ENCODE measurements around the gene GREB1.

Gene GREB1

DNA sequence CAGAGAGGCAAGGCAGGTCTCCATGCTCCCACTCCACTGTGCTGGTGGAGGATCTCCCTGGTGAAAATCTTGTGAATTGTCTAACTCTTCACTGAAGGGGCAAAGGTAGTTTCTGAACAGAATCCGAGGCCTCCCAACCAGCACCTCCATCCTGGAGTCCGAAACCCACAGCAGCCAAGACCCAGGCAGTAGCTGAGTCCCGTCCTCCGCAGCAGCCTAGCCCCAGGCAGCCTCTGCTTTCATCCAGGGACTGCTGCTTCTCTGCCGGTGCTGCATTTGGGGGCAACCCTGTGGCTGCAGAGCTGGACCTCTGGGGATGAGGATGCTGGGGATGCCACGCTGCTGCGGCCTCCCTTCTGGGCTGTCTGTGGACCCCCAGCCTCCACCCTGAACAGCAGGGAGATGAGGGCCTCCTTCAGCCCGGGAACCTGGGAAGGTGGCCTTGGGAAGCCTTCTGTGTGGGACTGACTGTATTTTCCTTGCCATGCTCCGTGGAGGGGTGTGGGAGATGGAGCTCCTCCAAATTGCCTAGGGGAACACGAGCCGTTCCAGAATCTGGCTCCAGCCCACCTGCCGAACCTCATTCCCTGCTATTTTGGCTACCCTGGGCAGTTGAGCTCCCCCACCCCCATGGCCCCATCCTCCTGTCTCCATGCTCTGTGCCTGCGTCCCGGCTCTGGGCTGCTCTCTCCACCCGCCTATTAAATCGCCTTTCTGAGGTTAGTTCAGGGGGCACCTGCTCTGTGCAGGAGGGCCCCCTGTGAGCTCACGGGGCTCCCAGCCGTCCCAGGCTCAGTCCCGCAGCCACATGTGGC is 48.2 kb downstream of the GREB1 start:
- FAIRE-seq: no peak

- no peak for FAIRE-seq
These were observed 48.7 kb downstream of the GREB1 start for GRCh38 chr2:11582612-11582861.

GRCh38 chr2:11582862-11583752 is 49.3 kb downstream of the GREB1 start:
- peak; percentile 93 for FAIRE-seq

GRCh38 chr2:11583840-11584524 is 50.1 kb downstream of the GREB1 start:
- FAIRE-seq: peak; percentile 93

- no peak for FAIRE-seq
These were observed 50.7 kb downstream of the GREB1 start for GRCh38 chr2:11584525-11585056.

DNA sequence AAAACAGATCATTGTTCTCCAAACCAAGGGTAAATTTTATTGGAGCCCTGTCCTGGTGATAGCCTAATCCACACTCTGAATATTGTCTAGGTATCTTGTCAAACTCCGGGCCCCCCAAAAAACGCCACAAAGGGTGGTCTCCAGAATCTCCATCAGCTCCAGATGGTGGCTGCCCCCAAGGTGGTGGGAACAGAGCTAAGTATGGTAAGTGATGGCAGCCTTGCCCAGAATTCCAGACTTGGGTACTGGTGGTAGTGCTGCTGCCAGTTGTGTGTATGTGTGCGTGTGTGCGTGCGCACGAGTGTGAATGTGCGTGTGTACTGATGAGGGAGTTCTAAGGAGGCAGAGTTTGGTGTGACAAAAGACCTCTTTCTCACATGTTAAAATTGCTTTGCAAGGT is 51.2 kb downstream of the GREB1 start:
- FAIRE-seq: no peak

- FAIRE-seq: no peak
These were observed 54.6 kb downstream of the GREB1 start for GRCh38 chr2:11588228-11589110.

GRCh38 chr2:11589316-11589940 is 55.6 kb downstream of the GREB1 start:
- FAIRE-seq: no peak

DNA sequence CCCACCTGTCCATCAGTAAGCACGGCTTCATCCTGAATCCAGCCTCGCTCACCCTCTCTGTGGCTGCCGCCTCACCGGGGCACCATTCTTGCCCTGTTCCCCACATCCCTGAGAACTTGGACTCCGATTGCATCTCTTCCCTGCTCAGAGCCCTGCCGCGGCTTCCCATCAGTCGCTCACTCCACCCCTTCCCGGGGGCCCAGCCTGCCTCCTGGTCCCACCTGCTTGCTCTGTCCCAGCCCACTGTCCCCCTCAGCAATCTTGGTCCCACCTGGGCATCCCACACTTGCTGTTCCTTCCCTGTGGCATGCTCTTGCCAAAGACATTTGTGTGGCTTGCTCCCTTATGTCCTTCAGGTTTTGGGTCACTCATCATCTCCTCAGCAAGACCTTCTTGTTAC is 56.3 kb downstream of the GREB1 start:
- FAIRE-seq: no peak

DNA sequence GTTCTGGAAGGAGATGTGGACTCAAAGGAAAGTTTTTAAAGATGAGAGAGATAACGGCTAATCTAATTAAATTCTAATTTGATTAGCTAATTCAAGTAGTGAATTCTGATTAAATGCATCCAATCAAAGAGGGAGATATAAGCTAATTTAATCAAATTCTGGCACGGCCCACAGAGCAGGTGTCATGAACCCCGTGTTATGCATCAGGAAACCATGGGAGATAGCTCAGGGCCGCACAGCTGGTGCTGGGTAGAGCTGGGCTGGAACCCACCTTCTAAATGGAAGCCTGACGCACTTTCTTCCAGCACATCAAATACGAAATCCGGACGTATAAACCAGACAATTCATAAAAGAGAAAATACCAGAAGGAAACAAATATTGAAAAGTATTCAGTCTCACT is 57.2 kb downstream of the GREB1 start:
- no peak for FAIRE-seq

- FAIRE-seq: no peak
These were observed 59.1 kb downstream of the GREB1 start for GRCh38 chr2:11592671-11593574.

DNA sequence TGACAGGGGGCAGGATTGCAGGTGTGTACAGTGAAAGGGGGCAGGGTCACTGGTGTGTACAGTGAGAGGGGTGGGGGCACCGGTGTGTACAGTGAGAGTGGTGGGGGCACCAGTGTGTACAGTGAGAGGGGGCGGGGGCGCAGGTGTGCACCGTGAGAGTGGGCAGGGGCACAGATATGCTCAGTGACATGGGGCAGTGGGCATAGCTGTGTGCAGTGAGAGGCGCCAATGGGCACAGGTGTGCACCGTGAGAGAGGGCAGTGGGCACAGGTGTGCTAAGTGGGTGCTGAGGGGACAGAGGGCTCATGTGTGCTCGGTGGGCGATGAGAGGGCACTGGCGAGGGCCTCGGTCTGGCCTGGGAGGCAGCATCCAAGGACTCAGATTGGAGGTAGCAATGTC is 63.0 kb downstream of the GREB1 start:
- FAIRE-seq: no peak

DNA sequence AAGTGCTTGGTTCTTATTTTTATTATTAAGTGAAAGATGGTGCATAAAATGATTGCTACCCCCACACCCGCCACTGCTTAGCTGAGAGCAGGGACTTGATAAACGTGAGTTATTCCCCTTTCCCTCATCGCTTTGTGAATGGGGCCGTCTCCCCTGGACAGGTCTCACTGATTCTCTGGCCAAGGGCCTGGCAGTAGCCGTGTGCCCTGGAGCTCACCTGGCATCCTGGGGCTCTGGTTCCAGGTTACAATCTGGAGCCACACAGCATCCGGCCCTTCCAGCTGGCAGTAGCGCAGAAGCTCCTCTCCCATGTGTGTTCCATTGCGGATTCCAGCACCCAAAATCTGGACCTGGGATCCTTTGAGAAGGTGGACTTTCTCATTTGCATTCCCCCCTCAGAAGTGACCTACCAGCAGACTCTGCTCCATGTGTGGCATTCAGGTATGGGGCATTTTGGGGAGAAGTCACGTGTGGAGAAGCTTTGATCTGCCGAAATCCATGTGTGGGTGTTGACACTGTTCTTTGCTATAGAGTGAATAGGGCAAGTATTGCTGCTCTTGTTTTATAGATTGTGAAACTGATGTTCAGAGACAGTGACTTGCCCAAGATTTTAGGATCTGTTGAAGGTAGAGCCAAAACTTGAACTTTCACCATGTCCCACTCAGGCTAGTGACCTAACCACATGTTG is 63.8 kb downstream of the GREB1 start:
- no peak for FAIRE-seq

DNA sequence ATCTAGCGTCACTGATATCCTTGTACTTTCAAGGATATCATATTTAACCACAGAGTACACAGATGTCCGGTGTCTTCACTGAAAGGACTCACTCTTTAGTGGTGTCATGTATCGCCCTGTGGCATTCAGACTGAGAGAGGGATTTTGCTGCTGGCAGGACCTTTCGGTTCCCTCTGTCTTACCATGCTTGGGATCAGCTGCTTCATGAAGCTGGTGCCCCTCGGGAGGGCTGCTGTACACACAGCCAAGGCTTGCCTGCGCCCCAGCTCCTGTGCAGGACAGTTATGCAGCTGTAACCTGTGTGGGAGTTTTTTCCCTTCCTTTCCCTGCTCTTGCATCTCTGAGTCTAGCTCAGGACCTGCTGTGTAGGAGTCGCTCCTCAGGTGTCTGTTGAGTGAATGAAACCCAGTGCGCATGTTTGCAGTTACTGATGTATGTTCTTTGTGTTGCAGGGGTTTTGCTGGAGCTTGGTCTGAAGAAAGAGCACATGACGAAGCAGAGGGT is 64.4 kb downstream of the GREB1 start:
- no peak for FAIRE-seq

- FAIRE-seq: no peak
These were observed 68.8 kb downstream of the GREB1 start for GRCh38 chr2:11602563-11603204.

DNA sequence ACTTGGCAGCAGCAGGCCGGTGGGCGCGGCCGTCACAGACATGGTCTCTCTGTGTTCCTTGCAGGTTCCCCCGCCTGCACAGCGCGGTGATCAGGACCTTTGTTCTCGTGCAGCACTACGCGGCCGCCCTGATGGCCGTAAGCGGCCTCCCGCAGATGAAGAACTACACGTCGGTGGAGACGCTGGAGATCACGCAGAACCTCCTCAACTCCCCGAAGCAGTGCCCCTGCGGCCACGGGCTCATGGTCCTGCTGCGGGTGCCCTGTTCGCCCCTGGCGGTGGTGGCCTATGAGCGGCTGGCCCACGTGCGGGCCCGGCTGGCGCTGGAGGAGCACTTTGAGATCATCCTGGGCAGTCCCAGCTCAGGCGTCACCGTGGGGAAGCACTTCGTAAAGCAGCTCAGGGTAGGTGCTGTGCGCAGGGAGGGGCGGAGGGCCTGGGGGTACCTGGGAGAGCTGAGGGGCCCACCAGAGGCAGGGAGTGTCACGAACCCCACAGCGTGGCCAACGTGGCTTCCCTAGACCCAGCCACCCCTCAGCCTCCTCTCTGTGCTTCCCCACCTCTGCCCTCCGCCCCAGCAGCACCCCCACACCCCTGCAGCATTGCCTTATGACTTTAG is 76.9 kb downstream of the GREB1 start:
- FAIRE-seq: no peak

DNA sequence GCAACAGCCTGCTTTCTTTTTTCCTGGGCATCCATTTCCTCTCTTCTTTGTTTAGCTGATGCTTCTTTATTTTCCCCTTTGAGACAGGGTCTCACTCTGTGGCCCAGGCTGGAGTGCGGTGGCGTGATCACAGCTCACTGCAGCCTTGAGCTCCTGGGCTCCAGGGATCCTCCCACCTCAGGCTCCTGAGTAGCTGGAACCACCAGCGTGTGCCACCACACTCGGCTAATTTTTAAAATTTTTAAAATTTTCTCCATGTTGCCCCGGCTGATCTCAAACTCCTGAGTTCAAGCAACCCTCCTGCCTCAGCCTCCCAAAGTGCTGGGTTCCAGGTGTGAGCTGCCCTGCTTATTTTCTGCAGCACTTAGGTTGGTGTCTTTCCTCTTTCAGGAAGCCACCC is 77.4 kb downstream of the GREB1 start:
- FAIRE-seq: no peak

- FAIRE-seq: no peak
These were observed 78.8 kb downstream of the GREB1 start for GRCh38 chr2:11612553-11613215.

All from endometrium (tissue), 2 donors.